NCI-H524 (cell line): ENCODE results near the gene PLOD2.

ENCODE experiments used
- DNase-seq, 2 experiments: peaks; one replicate each; lab custom pipeline; 2025; lab: John Stamatoyannopoulos, UW

Gene PLOD2

DNA sequence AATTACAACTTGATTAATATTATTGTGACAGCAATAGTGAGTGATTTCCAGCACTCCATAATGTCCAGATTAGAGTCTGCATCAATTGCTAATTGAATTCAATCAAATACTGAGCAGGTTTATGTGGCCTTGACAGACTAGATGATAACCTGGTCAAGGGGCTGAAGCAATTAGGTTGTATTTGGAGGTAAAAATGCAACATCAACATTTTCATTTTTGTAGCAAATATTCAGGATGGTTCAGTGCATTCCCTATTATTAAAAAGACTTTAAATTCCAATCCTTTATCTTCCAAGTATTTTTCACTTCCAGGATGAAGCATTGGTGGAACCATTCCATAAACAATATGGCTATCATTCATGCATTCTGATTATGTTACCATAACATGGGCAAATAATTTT is 120.4 kb downstream of the PLOD2 start:
- no peak for DNase-seq

DNA sequence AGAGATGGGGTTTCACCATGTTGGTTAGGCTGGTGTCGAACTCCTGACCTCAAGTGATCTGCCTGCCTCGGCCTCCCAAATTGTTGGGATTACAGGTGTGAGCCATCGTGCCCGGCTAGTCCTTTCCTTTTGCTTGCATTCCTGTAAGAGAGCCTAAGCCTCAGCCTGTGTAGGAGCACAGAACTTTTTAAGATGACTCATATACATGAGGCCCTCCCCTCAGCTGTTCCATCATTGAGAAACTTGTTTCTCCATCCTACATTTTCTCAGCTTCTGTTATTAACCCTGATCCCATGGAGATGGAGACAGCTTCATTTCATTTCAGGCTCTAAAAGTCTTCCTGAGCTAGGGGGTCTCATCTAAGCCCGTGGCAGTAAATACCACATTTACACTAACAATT is 123.3 kb downstream of the PLOD2 start:
- no peak for DNase-seq

DNA sequence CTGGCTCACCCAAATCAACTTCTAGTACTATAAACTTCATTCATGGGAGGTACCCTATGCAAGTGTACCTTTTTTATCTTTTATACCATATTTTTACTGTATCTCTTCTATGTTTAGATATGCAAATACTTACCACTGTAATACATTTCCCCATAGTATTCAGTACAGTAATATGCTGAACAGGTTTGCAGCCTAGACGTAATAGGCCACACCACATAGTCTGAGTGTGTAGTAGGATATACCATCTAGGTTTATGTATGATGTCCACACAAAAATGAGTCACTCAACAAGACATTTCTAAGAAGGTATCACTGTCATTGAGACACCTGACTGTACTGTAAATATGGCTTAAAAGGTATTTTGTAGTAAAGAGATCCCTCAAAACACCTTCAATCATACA is 124.7 kb downstream of the PLOD2 start:
- DNase-seq: no peak

DNA sequence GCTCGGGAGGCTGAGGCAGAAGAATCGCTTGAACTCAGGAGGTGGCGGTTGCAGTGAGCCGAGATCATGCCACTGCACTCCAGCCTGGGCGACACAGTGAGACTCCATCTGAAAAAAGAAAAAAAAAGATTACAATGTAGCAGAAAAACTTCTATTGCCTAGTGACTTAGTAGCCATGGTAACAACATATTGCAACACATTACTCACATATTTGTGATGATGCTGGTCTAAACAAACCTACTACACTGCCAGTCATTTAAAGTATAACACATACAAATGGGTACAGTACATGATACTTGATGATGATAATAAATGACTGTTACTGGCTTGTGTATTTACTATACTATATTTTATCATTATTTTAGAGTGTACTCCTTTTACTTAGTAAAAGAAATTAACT is 125.6 kb downstream of the PLOD2 start:
- DNase-seq: no peak

DNA sequence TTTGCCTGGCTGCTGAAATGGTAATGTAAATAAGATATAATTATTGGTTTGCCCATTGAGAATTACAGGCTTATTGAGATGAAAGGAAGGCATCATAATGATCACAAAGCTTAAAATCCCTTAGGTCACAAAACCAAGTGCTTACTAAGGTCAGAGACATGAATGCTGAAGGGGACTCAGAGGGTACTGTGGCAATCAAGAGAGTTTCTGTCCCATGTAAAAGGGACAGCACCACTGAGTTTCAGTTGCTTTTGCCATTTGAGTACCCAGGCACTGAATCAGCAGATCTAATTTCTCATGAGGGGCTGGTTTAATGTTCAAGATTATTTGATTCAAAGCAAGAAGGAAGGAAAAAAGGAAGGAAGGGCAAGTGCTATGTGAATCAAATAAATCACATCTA is 127.0 kb downstream of the PLOD2 start:
- DNase-seq: no peak

DNA sequence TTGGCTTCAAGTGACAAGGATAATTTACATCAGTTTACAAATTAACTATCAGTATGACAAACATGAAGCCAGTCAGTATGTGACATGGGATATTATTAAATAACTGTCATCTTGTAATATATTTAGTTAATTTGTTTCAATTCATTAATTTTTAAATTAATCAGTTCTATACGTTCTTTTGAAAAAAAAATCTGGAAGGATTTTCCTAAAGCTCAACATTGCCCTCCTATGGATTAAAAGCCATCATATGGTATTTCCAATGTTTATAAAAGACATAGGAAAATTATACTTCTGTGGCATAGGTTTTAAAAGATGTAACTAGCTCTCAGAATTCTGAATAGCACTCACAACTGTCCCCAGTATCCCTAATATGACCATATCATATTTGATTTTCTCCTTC is 134.4 kb downstream of the PLOD2 start:
- peak in 1 of 2 experiments; percentile 5 for DNase-seq

DNA sequence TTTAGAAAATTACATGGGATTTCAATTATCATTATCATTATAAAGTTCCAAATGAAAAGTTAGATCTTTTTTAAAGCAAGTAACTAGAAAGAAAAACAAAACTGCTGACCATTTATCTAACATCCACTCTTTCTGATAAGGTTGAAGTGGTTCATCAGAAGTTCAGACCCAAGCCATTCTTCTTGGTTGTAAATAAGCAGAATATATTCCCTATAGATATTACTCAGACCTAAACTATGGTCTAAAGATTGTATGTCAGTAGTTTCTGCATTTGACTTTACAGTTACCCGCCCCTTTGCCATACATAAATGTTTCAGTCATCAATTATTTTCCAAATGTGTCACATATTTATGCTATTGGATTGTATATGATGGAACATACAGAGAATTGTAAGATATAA is 136.7 kb downstream of the PLOD2 start:
- no peak for DNase-seq

DNA sequence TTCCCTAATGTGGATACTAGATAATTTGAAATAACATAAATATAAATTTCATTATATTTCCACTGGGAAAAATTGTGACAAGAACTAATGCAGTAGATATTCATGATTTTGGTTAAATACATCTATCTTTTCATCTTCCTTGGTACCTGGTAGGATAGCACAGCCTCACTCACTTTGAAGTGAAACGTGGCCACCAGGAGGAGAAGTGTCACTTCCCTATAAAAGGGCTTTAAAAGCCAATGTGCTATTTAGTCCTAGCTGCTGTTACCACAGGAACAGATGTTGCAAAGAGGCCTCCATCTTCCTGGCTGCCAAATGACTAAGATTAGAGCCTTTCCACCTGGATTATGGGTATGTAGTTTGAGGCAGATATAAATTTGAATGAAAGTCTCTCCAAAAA is 140.0 kb downstream of the PLOD2 start:
- DNase-seq: peak in 1 of 2 experiments; percentile 47

DNA sequence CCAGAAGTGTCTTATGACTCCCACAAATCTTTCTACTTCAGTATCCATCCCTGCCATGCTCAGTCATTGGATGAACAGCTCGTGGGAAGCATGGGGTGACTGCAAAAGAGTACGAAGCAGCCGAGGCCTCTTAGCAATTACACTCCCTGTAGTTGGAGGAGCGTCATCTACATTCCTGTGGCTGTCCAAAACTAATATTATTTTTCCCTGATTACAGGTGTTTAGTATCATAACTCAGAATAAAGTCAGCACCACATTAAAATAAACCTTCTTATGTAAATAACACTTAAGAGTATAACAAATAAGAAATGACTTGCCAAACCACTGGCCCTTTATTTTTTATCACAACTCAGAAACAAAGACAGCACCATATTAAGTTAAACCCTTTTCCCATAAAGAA is 141.5 kb downstream of the PLOD2 start:
- no peak for DNase-seq
